ENCODE measurements around the gene TMEM139.

TMEM139 gene

GRCh38 chr7:143329471-143330170 lies 44.9 kb downstream of the TMEM139 start:
- DNase-seq = no peak

- DNase-seq = no peak
Observed at GRCh38 chr7:143331179-143331801, 46.5 kb downstream of the TMEM139 start.

GRCh38 chr7:143334244-143334643 lies 49.5 kb downstream of the TMEM139 start:
- no peak for DNase-seq

GRCh38 chr7:143337216-143337615 lies 52.5 kb downstream of the TMEM139 start:
- DNase-seq = no peak

Data from activated naive CD4-positive, alpha-beta T cell treated with Interleukin-2 at 50 U/mL for 16 hours (primary cell).